HL-60 (cell line): Measurements from ENCODE around the gene FAR1.

ENCODE experiments used
- DNase-seq, 2 experiments: peaks; one replicate each; pipeline ENCODE4 v3.0.0-alpha.2; 2010 to 2020; ENCODE audit warnings: low read depth in 1 of 2, low spot score in 1 of 2
- H3K27ac ChIP-seq: fragments of 250-450 bp; sonication (Bioruptor Pico); replicated peaks from 2 replicates; pipeline ENCODE4 v1.5.1; 2020; ENCODE audit warnings: mild to moderate bottlenecking, moderate library complexity
- H3K27me3 ChIP-seq: fragments of 250-450 bp; sonication (Bioruptor Pico); 2 replicates; pipeline ENCODE4 v1.5.1; 2021; ENCODE audit warnings: mild to moderate bottlenecking, moderate library complexity; ENCODE audit not compliant: insufficient read depth, poor library complexity, severe bottlenecking
- H3K4me3 ChIP-seq: replicated peaks from 2 replicates; pipeline ENCODE4 v1.5.1; 2011; ENCODE audit warnings: mild to moderate bottlenecking, control low read depth, low read length; ENCODE audit not compliant: insufficient read depth
- GABPA ChIP-seq: IDR thresholded peaks from 2 replicates; pipeline ENCODE4 v1.6.1; 2012; ENCODE audit warnings: low read depth
- POLR2AphosphoS5 ChIP-seq: IDR thresholded peaks from 2 replicates; pipeline ENCODE4 v1.6.1; 2012; ENCODE audit warnings: low read depth
- SPI1 ChIP-seq: IDR thresholded peaks from 2 replicates; pipeline ENCODE4 v1.6.1; 2012; ENCODE audit warnings: low read depth, mild to moderate bottlenecking, borderline replicate concordance
- TF ChIP-seq, protein P1 (sequence below): IDR thresholded peaks from one replicate; pipeline ENCODE4 v1.5.1; 2011; ENCODE audit warnings: low read length, control low read depth, inconsistent platforms; ENCODE audit not compliant: insufficient read depth
- TF ChIP-seq, protein P2 (sequence below): IDR thresholded peaks from 2 replicates; pipeline ENCODE4 v1.6.1; 2012; ENCODE audit warnings: low read depth; ENCODE audit not compliant: insufficient replicate concordance

The FAR1 gene

GRCh38 chr11:13769188-13769587 is 100.7 kb downstream of the FAR1 start:
- Histone ChIP-seq H3K27me3 (no peaks in the 10 kb centered on the region), H3K4me3 (no peak overlapping the region), H3K27ac (no peak overlapping the region)
- DNase-seq = no peak
- TF ChIP-seq, protein P1, sequence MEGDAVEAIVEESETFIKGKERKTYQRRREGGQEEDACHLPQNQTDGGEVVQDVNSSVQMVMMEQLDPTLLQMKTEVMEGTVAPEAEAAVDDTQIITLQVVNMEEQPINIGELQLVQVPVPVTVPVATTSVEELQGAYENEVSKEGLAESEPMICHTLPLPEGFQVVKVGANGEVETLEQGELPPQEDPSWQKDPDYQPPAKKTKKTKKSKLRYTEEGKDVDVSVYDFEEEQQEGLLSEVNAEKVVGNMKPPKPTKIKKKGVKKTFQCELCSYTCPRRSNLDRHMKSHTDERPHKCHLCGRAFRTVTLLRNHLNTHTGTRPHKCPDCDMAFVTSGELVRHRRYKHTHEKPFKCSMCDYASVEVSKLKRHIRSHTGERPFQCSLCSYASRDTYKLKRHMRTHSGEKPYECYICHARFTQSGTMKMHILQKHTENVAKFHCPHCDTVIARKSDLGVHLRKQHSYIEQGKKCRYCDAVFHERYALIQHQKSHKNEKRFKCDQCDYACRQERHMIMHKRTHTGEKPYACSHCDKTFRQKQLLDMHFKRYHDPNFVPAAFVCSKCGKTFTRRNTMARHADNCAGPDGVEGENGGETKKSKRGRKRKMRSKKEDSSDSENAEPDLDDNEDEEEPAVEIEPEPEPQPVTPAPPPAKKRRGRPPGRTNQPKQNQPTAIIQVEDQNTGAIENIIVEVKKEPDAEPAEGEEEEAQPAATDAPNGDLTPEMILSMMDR = no peak
- TF ChIP-seq POLR2AphosphoS5 = no peak
- TF ChIP-seq GABPA = no peak
- TF ChIP-seq SPI1 = no peak

DNA sequence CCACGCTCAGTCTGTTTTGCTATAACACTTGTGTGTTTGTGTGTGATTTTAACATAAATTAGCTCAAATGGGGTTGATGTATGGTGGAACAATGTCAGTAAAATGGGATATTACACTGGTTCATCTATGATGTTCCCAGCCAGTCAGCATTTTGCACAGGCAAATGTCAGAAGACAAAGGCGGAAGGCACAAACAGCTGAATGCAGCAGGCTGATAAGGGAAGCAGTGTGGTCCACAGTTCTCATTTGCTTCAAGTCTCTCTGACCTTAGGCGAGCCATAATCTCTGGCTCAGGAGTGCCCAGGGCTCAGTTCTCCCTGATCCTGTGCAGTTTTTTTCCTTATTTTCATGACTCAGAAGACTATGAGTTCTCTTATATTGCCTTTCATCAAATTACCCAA is 102.7 kb downstream of the FAR1 start:
- no peak for DNase-seq
- no peak for TF ChIP-seq GABPA
- TF ChIP-seq POLR2AphosphoS5 = no peak
- no peak for TF ChIP-seq SPI1
- TF ChIP-seq, protein P2, sequence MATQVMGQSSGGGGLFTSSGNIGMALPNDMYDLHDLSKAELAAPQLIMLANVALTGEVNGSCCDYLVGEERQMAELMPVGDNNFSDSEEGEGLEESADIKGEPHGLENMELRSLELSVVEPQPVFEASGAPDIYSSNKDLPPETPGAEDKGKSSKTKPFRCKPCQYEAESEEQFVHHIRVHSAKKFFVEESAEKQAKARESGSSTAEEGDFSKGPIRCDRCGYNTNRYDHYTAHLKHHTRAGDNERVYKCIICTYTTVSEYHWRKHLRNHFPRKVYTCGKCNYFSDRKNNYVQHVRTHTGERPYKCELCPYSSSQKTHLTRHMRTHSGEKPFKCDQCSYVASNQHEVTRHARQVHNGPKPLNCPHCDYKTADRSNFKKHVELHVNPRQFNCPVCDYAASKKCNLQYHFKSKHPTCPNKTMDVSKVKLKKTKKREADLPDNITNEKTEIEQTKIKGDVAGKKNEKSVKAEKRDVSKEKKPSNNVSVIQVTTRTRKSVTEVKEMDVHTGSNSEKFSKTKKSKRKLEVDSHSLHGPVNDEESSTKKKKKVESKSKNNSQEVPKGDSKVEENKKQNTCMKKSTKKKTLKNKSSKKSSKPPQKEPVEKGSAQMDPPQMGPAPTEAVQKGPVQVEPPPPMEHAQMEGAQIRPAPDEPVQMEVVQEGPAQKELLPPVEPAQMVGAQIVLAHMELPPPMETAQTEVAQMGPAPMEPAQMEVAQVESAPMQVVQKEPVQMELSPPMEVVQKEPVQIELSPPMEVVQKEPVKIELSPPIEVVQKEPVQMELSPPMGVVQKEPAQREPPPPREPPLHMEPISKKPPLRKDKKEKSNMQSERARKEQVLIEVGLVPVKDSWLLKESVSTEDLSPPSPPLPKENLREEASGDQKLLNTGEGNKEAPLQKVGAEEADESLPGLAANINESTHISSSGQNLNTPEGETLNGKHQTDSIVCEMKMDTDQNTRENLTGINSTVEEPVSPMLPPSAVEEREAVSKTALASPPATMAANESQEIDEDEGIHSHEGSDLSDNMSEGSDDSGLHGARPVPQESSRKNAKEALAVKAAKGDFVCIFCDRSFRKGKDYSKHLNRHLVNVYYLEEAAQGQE = no peak
- TF ChIP-seq, protein P1 = no peak
- Histone ChIP-seq H3K4me3 (no peak overlapping the region), H3K27me3 (peaks cover 2% of the 10 kb centered on the region), H3K27ac (no peak overlapping the region)

- DNase-seq = peak; percentile 4 to 29
- TF ChIP-seq, protein P2 = no peak
- TF ChIP-seq, protein P1 = no peak
- TF ChIP-seq POLR2AphosphoS5 (no peak), GABPA (no peak), SPI1 (no peak)
- Histone ChIP-seq H3K27ac (no peak overlapping the region), H3K4me3 (no peak overlapping the region), H3K27me3 (peaks cover 2% of the 10 kb centered on the region)
These were observed 104.0 kb downstream of the FAR1 start for GRCh38 chr11:13772223-13773046.

GRCh38 chr11:13775471-13775870 is 107.0 kb downstream of the FAR1 start:
- H3K27me3 ChIP-seq = peaks cover 2% of the 10 kb centered on the region
- TF ChIP-seq, protein P1 = no peak
- no peak for TF ChIP-seq SPI1
- TF ChIP-seq POLR2AphosphoS5 = no peak
- no peak for TF ChIP-seq GABPA
- TF ChIP-seq, protein P2 = no peak

More at GRCh38 chr11:13775471-13775870, 107.0 kb downstream of the FAR1 start:
- no peak overlapping the region for H3K27ac ChIP-seq
- no peak for DNase-seq
- no peak overlapping the region for H3K4me3 ChIP-seq
